Ovary (tissue), 3 donors: Measurements from ENCODE around the gene FSHB.

Source experiments
- CTCF ChIP-seq, 3 donors: fragments of 450-650 bp in 2 of 3; fragments of 200-600 bp in 1 of 3; IDR thresholded peaks; one replicate each; pipeline versions ENCODE4 v1.5.1 to v1.8.0; 2016 to 2022; ENCODE audit warnings: antibody characterized with exemption in 3 of 3, mild to moderate bottlenecking in 1 of 3
- POLR2A ChIP-seq: fragments of 450-650 bp; IDR thresholded peaks from one replicate; pipeline ENCODE4 v1.6.1; 2017; ENCODE audit warnings: antibody characterized with exemption, mild to moderate bottlenecking, moderate library complexity
- donor health status: DM: no; HTN: no; CAD: no.

DNA sequence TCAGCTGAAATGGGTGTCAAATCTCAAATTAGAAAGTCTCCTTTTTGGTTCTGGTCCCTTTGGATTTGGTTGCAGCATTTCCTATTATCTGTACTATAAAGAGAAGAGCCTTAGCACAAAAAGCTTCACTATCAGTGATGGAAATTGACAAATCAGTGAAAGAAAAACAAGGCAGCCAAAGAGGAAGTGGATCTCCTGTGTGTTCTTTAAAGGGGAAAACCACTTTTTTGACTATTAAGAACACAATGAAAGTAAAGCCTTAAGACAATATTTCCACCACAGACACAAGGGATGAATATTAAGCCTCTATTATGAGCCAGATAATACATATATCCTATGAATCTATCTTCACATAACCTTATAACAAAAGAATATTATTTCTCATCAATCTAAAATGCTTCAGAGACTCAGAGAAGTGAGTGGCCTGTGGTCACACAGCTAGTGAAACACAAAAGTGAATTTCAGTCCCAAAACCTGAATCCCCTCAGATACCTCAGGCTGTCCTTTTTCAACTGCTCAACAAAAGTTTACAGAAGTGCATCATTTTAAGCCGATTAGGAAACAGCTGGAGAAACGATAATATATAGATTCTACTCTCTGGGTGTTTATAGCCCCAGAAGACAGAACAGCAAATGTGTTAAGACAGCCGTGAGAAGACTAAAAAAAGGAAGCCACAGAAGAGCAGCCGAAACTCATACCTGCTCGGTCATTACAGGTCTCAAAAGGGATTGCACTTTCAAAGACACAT lies 24.4 kb upstream of the FSHB start:
- no peak for TF ChIP-seq POLR2A
- no peak for TF ChIP-seq CTCF (IDR thresholded peaks at IDR 0.05)
